HepG2 (cell line): Measurements from ENCODE around the gene EMC9. TPM values are rescaled to one million over a fixed set of nuclear protein-coding genes. Genes with fewer than 3 reads are reported as not detected.

ENCODE experiments used
- ARNTL ChIP-seq: sonication (generic); formaldehyde crosslinking; IDR thresholded peaks from 2 replicates; pipeline ENCODE4 v1.4.0; 2020; ENCODE audit warnings: mild to moderate bottlenecking, missing genetic modification reagents
- BHLHE40 ChIP-seq: IDR thresholded peaks from 2 replicates; pipeline ENCODE4 v1.6.1; 2011; ENCODE audit warnings: low read length, improper control_type of control experiment
- CTCF ChIP-seq: sonication (generic); formaldehyde crosslinking; IDR thresholded peaks from 2 replicates; pipeline ENCODE4 v1.5.0; 2020; ENCODE audit warnings: mild to moderate bottlenecking, missing genetic modification reagents, moderate library complexity
- EEA1 ChIP-seq: sonication (generic); formaldehyde crosslinking; IDR thresholded peaks from 2 replicates; pipeline ENCODE4 v1.5.1; 2020; ENCODE audit warnings: mild to moderate bottlenecking, missing genetic modification reagents, borderline replicate concordance
- FOXP1 ChIP-seq, 2 experiments: fragments of 450-650 bp in 1 of 2; IDR thresholded peaks; 2 replicates each; pipeline ENCODE4 v1.6.1; 2017 to 2018; ENCODE audit warnings: antibody characterized with exemption in 1 of 2
- GMEB1 ChIP-seq: sonication (generic); formaldehyde crosslinking; IDR thresholded peaks from 2 replicates; pipeline ENCODE4 v1.5.1; 2020; ENCODE audit warnings: missing genetic modification reagents, mild to moderate bottlenecking, borderline replicate concordance
- GPBP1L1 ChIP-seq: sonication (generic); formaldehyde crosslinking; IDR thresholded peaks from 2 replicates; pipeline ENCODE4 v1.5.0; 2020; ENCODE audit warnings: mild to moderate bottlenecking, missing genetic modification reagents
- HDAC2 ChIP-seq: sonication (generic); formaldehyde crosslinking; IDR thresholded peaks from 2 replicates; pipeline ENCODE4 v1.4.0; 2020; ENCODE audit warnings: missing genetic modification reagents
- SMAD3 ChIP-seq: sonication (generic); formaldehyde crosslinking; IDR thresholded peaks from 2 replicates; pipeline ENCODE4 v1.4.0; 2020; ENCODE audit warnings: missing genetic modification reagents
- SP5 ChIP-seq: IDR thresholded peaks from 2 replicates; pipeline ENCODE4 v1.6.1; 2016; ENCODE audit warnings: low read depth, borderline replicate concordance
- TFE3 ChIP-seq: IDR thresholded peaks from 2 replicates; pipeline ENCODE4 v1.6.1; 2016
- ZBTB25 ChIP-seq: IDR thresholded peaks from 2 replicates; pipeline ENCODE4 v1.6.1; 2018; ENCODE audit warnings: missing genetic modification reagents
- ZFP36L1 ChIP-seq: sonication (generic); formaldehyde crosslinking; IDR thresholded peaks from 2 replicates; pipeline ENCODE4 v1.8.0; 2022; ENCODE audit warnings: mild to moderate bottlenecking, missing genetic modification reagents, moderate library complexity
- ZFP82 ChIP-seq: sonication (generic); formaldehyde crosslinking; IDR thresholded peaks from 2 replicates; pipeline ENCODE4 v1.5.1; 2020; ENCODE audit warnings: mild to moderate bottlenecking, missing genetic modification reagents, borderline replicate concordance
- ZNF124 ChIP-seq: sonication (generic); formaldehyde crosslinking; IDR thresholded peaks from 2 replicates; pipeline ENCODE4 v1.4.0; 2020; ENCODE audit warnings: missing genetic modification reagents
- ZNF143 ChIP-seq: sonication (generic); formaldehyde crosslinking; IDR thresholded peaks from 2 replicates; pipeline ENCODE4 v1.4.0; 2020; ENCODE audit warnings: missing genetic modification reagents
- ZNF207 ChIP-seq: fragments of 450-650 bp; IDR thresholded peaks from 2 replicates; pipeline ENCODE4 v1.6.1; 2016; ENCODE audit warnings: antibody characterized with exemption, borderline replicate concordance
- ZNF589 ChIP-seq: sonication (generic); formaldehyde crosslinking; conservative IDR thresholded peaks from 2 replicates; pipeline ENCODE4 v1.8.0; 2022; ENCODE audit warnings: mild to moderate bottlenecking, moderate library complexity, missing genetic modification reagents
- ZNF670 ChIP-seq: sonication (generic); formaldehyde crosslinking; IDR thresholded peaks from 2 replicates; pipeline ENCODE4 v1.8.0; 2022; ENCODE audit warnings: mild to moderate bottlenecking, missing genetic modification reagents, borderline replicate concordance
- ZNF850 ChIP-seq: sonication (generic); formaldehyde crosslinking; conservative IDR thresholded peaks from 2 replicates; pipeline ENCODE4 v1.9.0; 2021; ENCODE audit warnings: mild to moderate bottlenecking, missing genetic modification reagents
- ZNF879 ChIP-seq: sonication (generic); formaldehyde crosslinking; IDR thresholded peaks from 2 replicates; pipeline ENCODE4 v1.8.1; 2023; ENCODE audit warnings: missing genetic modification reagents
- polyA plus RNA-seq, 8 experiments: library from polyadenylated mRNA; depleted of rRNA in 3 of 8; stranded (reverse) in 7 of 8; unstranded in 1 of 8; fragments of >200 nt; fragmentation: Illumina TruSeq in 4 of 8; extraction: Trizol in 4 of 8; gene quantifications; 2 replicates each; pipeline versions ENCODE4 v1.2.1 to v1.2.3, GENCODE V29; 2011 to 2016; ENCODE audit warnings: low read depth in 4 of 8, missing spikeins in 1 of 8, mixed read lengths in 1 of 8; ENCODE audit not compliant: insufficient read depth in 1 of 8
- total RNA-seq, 5 experiments: library from RNA; depleted of rRNA; stranded (reverse); fragments of >200 nt; fragmentation: Illumina TruSeq; extraction: Trizol; gene quantifications; 2 replicates each; pipeline ENCODE4 v1.2.3, GENCODE V29; 2016; ENCODE audit warnings: low read depth in 1 of 5

Gene EMC9
- total and polyA plus RNA-seq, 2 of the 13 experiments (the other 11 are each of a cell fraction or from before 2014, with no cell fraction given) = 60.5 to 78.7 TPM

- no peak; the same call in 1 of the 2 replicates for TF ChIP-seq GMEB1 (CRISPR knock-in tag)
- TF ChIP-seq ZNF879 = no peak; the same call in 1 of the 2 replicates
- TF ChIP-seq ZNF850 (CRISPR knock-in tag) = no peak
- no peak for TF ChIP-seq ZNF207
- TF ChIP-seq CTCF (CRISPR knock-in tag) = peak; percentile 47; the same call in 1 of the 2 replicates
- no peak for TF ChIP-seq ZFP82
- TF ChIP-seq ZFP36L1 (CRISPR knock-in tag) = peak; percentile 18; the same call in 1 of the 2 replicates
- no peak for TF ChIP-seq FOXP1 (IDR thresholded peaks at IDR 0.05)
- TF ChIP-seq FOXP1 (CRISPR knock-in tag; IDR thresholded peaks at IDR 0.05) = peak; percentile 36; the same call in 1 of the 2 replicates
- peak; percentile 96 for TF ChIP-seq SP5
- peak; percentile 52; the same call in 1 of the 2 replicates for TF ChIP-seq HDAC2
- TF ChIP-seq TFE3 (CRISPR knock-in tag) = no peak; the same call in 1 of the 2 replicates
- no peak for TF ChIP-seq BHLHE40
- TF ChIP-seq ZNF143 (CRISPR knock-in tag) = peak; percentile 44; the same call in 1 of the 2 replicates
- no peak for TF ChIP-seq GPBP1L1
- no peak for TF ChIP-seq ARNTL (CRISPR knock-in tag)
- no peak for TF ChIP-seq ZBTB25 (CRISPR knock-in tag)
- no peak for TF ChIP-seq ZNF670 (CRISPR knock-in tag)
- no peak for TF ChIP-seq ZNF124 (CRISPR knock-in tag)
- TF ChIP-seq EEA1 (CRISPR knock-in tag) = peak; percentile 16; the same call in 1 of the 2 replicates
- TF ChIP-seq SMAD3 = 0 out of 2 replicates have a peak, but pooled peaks have one; percentile 34
- TF ChIP-seq ZNF589 (CRISPR knock-in tag) = no peak
Observed at GRCh38 chr14:24135834-24136683, 5.3 kb downstream of the EMC9 start, which contains the start of gene PSME1 (continued).
